Fibroblast of villous mesenchyme (primary cell): ENCODE results near the gene SYAP1. TPM values are rescaled to one million over a fixed set of nuclear protein-coding genes. Genes with fewer than 3 reads are reported as not detected.
A peak's percentile ranks its signal among the peaks of the same experiment; 100 is the strongest.
"Not testable (repeated sequence)": the region's sequence is repeated elsewhere in the genome, so short reads cannot be mapped to it uniquely, and the experiment has no call there.

Experiments used
- DNase-seq: peaks from one replicate; pipeline ENCODE4 v3.0.0-alpha.2; 2010; ENCODE audit warnings: low read depth
- H3K4me3 ChIP-seq: 2 replicates; pipeline ENCODE4 v1.5.1; 2011; ENCODE audit warnings: low read depth, mild to moderate bottlenecking, low read length
- total RNA-seq: library from RNA; depleted of rRNA; stranded (reverse); fragments of >200 nt; gene quantifications from 2 replicates; pipeline ENCODE4 v1.2.3, GENCODE V29; 2012
- TF ChIP-seq, protein P1 (sequence below): IDR thresholded peaks from 2 replicates; pipeline ENCODE4 v1.5.1; 2012; ENCODE audit warnings: low read depth, mild to moderate bottlenecking, low read length; ENCODE audit not compliant: insufficient read depth

Gene SYAP1
- total RNA-seq, 1 donor = 51.4 TPM

DNA sequence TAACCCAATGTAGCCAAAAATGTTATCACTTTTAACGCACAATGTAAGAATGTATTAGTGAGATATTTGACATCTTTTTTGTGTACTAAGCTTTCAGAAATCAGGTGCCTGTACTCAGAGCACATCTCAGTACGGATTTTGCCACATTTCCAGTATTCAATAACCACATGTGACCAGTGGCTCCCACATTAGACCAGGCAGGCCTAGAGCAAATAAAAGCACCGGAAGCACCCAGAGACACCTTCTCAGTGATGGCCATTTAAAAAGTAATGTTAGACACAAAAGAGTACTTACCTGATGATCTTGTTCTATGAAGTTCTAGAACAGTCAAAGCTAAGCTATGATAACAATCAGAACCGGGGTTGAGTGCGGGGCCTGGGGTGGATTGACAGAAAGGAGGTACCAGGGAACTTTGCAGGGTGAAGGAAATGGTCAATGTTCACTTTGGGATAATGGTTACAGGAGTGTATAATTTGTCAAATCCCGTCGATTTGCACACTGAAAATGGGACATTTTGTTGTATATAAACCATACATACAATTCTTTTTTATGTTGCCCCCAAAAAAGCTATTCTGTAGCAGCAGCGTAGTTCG is 8.1 kb upstream of the SYAP1 start:
- no peak for DNase-seq

DNA sequence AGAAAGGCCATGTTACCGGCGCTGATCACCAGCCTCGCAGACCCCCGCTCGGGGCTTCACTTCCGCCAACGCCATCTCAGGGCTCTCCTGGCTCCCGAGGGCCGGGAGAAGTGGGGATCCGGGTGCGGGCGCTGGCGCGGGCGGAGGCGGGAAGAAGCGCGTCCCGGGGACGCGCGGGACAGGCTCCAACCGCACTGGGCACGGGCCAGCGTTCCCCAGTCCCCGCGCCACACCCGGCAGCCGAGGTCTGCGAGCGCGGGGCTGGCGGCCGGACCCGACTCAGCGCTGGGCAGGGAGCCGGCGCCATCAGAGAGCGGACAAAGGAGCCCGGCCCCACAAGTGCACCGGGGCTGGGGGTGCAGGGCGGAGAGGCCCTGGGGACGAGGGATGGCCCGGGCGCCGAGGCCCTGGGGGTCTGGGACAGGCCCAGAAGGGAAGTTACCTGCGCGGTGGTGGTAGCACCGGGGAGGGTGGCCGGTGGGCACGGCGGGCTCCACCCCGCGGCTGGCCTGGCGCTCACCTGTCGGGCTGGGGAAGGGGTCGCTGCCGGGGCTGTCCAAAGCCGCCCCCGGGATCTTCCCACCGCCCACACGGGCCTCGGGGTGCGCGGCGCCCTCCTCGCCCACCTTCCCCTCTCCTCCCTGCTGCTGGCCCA is 7.4 kb upstream of the SYAP1 start:
- TF ChIP-seq, protein P1, sequence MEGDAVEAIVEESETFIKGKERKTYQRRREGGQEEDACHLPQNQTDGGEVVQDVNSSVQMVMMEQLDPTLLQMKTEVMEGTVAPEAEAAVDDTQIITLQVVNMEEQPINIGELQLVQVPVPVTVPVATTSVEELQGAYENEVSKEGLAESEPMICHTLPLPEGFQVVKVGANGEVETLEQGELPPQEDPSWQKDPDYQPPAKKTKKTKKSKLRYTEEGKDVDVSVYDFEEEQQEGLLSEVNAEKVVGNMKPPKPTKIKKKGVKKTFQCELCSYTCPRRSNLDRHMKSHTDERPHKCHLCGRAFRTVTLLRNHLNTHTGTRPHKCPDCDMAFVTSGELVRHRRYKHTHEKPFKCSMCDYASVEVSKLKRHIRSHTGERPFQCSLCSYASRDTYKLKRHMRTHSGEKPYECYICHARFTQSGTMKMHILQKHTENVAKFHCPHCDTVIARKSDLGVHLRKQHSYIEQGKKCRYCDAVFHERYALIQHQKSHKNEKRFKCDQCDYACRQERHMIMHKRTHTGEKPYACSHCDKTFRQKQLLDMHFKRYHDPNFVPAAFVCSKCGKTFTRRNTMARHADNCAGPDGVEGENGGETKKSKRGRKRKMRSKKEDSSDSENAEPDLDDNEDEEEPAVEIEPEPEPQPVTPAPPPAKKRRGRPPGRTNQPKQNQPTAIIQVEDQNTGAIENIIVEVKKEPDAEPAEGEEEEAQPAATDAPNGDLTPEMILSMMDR = no peak
- H3K4me3 ChIP-seq = peak overlapping the region; percentile 68
- no peak for DNase-seq

More for the DNA sequence above, 8.1 kb upstream of the SYAP1 start:
- H3K4me3 ChIP-seq = peak overlapping the region; percentile 68
- TF ChIP-seq, protein P1 = no peak

DNA sequence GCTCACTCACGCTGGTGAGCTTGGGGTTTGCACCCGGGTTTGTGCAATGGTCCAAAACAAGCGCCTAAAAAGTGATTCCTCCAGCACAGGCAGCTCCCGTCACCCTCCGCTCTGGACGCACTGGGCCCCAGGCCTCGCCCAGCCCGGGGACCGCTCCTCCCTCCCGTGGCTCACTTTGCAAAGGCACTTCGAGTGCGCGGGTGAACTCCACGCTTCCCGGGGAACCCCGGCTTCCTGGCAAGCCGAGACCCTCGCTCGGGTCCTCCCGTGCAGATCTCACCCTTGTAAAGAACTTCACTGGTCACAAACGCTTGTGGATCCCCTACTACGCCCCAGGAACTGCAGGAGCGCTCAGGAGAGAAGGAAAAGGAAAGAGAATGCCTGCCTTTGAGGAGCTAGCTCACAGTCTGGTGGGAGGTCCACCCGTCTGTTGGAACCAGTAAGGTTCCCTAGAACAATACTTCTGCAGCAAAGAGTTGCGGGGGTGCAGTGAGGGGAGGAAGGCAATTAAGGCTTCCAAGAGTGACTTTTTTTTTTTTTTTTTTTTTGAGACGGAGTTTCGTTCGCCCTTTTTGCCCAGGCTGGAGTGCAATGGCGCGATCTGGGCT is 6.8 kb upstream of the SYAP1 start, which contains the start of gene CTPS2:
Gene CTPS2, minus strand, starts transcription at position 122 of the 608 bp plus-strand sequence. CDS start 9,767 bp downstream, outside the sequence.
- peak; percentile 58 for DNase-seq
- TF ChIP-seq, protein P1 = peak; percentile 20
- peak within 1 kb of the TSS; percentile 68 for H3K4me3 ChIP-seq

DNA sequence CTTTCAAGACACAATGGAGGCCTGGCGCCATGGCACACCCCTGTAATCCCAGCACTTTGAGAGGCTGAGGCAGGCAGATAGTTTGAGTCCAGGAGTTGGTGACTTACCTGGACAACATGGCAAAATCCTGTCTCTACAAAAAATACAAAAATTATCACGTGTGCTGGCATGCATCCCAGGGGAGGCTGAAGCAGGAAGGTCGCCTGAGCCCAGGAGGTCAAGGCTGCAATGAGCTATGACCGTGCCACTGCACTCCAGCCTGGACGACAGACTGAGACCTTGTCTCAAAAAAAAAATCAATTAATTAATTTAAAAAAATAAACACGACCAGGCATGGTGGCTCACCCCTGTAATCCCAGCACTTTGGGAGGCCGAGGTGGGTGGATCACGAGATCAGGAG is 4.9 kb upstream of the SYAP1 start:
- TF ChIP-seq, protein P1 = no peak
- DNase-seq = no peak

DNA sequence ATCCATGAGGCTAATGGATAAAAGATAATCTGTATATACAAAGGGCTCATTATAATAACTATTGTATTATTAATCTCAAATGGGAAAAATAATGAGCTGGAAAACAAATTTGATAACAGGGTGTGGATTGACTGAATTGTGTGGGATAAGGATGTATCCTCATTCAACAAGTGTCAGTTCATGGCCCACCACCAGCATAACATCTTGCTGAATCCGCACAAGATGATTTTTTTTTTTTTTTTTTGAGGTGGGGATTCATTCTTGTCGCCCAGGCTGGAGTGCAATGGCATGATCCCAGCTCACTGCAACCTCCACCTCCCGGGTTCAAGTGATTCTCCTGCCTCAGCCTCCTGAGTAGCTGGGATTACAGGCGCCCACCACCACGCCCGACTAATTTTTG is 3.8 kb upstream of the SYAP1 start:
- not testable (repeated sequence) for H3K4me3 ChIP-seq, DNase-seq

More for the DNA sequence above, 4.9 kb upstream of the SYAP1 start:
- no peak overlapping the region for H3K4me3 ChIP-seq

DNA sequence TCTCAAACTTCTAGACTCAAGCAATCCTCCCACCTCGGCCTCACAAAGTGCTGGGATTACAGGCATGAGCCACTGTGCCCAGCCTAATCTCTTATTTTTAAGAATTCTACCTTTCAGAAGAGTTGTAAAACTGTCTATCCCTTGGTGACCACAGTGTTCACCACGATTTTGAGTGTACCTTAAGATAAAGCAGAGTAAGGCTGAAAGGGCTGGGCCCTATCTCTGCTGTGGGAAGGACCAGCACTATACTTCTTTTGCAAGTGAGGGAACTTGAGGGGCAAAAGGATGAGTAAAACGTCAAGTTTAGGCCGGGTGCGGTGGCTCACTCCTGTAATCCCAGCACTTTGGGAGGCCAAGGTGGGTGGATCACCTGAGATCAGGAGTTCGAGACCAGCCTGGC is 3.0 kb upstream of the SYAP1 start:
- DNase-seq, H3K4me3 ChIP-seq: not testable (repeated sequence)

DNA sequence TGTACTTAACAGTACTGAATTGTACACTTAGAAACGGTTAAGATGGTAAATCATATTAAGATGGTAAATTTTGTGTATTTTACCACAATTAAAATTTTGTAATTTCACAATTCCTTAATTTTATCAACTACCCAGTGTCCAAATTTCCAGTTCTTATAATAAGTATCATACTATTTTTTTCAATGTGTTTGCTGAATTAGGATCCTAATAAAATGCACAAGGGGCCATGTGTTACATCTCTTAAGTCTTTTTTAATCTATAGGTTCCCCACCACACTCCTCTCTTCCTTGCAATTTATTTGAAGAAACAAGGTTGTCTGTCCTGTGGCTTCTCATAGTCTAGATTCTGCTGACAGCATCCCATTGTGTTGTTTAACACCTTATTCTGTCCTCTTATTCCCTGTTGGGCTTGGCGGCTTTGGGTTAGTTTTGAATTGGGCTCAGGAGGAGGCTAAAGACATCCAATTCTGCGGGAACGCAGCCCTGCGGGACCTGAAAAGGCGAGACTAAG is 533 bp upstream of the SYAP1 start:
- TF ChIP-seq, protein P1 = no peak

More for the DNA sequence above, 533 bp upstream of the SYAP1 start:
- DNase-seq = no peak
- peak overlapping the region; percentile 80 for H3K4me3 ChIP-seq
